Stomach (tissue), 4 donors: Measurements from ENCODE around the gene CDKN2B-AS1.
"Not testable (repeated sequence)": the region's sequence is repeated elsewhere in the genome, so short reads cannot be mapped to it uniquely, and the experiment has no call there.

Experiments
- EP300 ChIP-seq: sonication (generic); formaldehyde crosslinking; IDR thresholded peaks from one replicate; pipeline ENCODE4 v1.6.1; 2017; ENCODE audit warnings: antibody characterized with exemption
- POLR2A ChIP-seq, 4 donors: fragments of 450-650 bp; IDR thresholded peaks; one replicate each; pipeline ENCODE4 v1.6.1; 2016; ENCODE audit warnings: antibody characterized with exemption in 4 of 4, control low read depth in 2 of 4, mild to moderate bottlenecking in 1 of 4, moderate library complexity in 1 of 4
- POLR2AphosphoS5 ChIP-seq, 3 donors: sonication (generic); formaldehyde crosslinking; IDR thresholded peaks; one replicate each; pipeline ENCODE4 v1.6.1; 2016; ENCODE audit warnings: antibody characterized with exemption in 3 of 3
- TF ChIP-seq, protein P1 (sequence below), 7 experiments: fragments of 450-650 bp in 4 of 7; fragments of 200-600 bp in 3 of 7; sonication (generic) in 3 of 7; IDR thresholded peaks; one replicate each; pipeline ENCODE4 v1.5.1; 2016 to 2019; ENCODE audit warnings: antibody characterized with exemption in 7 of 7, control low read depth in 2 of 7, mild to moderate bottlenecking in 1 of 7

DNA sequence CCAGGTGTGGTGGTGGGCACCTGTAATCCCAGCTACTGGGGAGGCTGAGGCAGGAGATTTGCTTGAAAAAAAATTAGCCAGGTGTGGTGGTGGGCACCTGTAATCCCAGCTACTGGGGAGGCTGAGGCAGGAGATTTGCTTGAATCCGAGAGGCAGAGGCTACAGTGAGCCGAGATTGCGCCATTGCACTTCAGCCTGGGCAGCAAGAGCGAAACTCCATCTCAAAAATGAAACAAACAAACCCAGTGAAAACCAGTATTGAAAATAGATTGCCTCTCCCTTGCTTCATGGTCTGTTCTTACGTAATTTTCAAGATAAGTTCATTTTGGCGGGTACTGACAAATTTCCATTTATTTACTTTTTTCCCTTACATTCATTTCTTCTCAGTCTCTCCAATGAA, 63.4 kb downstream of the CDKN2B-AS1 start:
- TF ChIP-seq, protein P1, sequence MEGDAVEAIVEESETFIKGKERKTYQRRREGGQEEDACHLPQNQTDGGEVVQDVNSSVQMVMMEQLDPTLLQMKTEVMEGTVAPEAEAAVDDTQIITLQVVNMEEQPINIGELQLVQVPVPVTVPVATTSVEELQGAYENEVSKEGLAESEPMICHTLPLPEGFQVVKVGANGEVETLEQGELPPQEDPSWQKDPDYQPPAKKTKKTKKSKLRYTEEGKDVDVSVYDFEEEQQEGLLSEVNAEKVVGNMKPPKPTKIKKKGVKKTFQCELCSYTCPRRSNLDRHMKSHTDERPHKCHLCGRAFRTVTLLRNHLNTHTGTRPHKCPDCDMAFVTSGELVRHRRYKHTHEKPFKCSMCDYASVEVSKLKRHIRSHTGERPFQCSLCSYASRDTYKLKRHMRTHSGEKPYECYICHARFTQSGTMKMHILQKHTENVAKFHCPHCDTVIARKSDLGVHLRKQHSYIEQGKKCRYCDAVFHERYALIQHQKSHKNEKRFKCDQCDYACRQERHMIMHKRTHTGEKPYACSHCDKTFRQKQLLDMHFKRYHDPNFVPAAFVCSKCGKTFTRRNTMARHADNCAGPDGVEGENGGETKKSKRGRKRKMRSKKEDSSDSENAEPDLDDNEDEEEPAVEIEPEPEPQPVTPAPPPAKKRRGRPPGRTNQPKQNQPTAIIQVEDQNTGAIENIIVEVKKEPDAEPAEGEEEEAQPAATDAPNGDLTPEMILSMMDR (IDR thresholded peaks at IDR 0.05): not testable (repeated sequence)
- not testable (repeated sequence) for TF ChIP-seq POLR2A (IDR thresholded peaks at IDR 0.05); POLR2AphosphoS5 (IDR thresholded peaks at IDR 0.05); EP300
